Kidney (tissue), 14 donors: ENCODE data around the gene TTLL13. TPM values are rescaled to one million over a fixed set of nuclear protein-coding genes. Genes with fewer than 3 reads are reported as not detected.

Experiments used
- DNase-seq, 5 donors: peaks; one replicate each; pipeline ENCODE4 v3.0.0-alpha.2; 2013 to 2020
- FAIRE-seq: peaks from 2 replicates; lab custom pipeline; 2012; peaks lifted over from hg19 to GRCh38; lab: Jason Lieb, UNC
- H3K27ac ChIP-seq, 2 donors: one replicate each; pipeline ENCODE4 v1.7.0; 2013; ENCODE audit warnings: low read depth in 2 of 2, low read length in 2 of 2, inconsistent platforms in 1 of 2
- H3K27me3 ChIP-seq: one replicate; pipeline ENCODE4 v1.7.1; 2013; ENCODE audit warnings: low read length, inconsistent platforms; ENCODE audit not compliant: control insufficient read depth, insufficient read depth
- H3K36me3 ChIP-seq, 3 donors: one replicate each; pipeline versions ENCODE4 v1.7.0 to v1.7.1; 2013; ENCODE audit warnings: low read length in 3 of 3, control low read depth in 1 of 3, inconsistent platforms in 1 of 3; ENCODE audit not compliant: insufficient read depth in 3 of 3, control insufficient read depth in 2 of 3
- H3K4me1 ChIP-seq, 3 donors: one replicate each; pipeline versions ENCODE4 v1.7.0 to v1.7.1; 2013; ENCODE audit warnings: low read length in 3 of 3, inconsistent platforms in 1 of 3, low read depth in 1 of 3; ENCODE audit not compliant: control insufficient read depth in 2 of 3, insufficient read depth in 2 of 3
- H3K4me3 ChIP-seq, 3 donors: one replicate each; pipeline versions ENCODE4 v1.7.0 to v1.8.1; 2013; ENCODE audit warnings: low read length in 3 of 3, control low read depth in 1 of 3, inconsistent platforms in 1 of 3
- H3K9ac ChIP-seq, 3 donors: one replicate each; pipeline versions ENCODE4 v1.7.0 to v1.7.1; 2013; ENCODE audit warnings: low read length in 3 of 3, control low read depth in 1 of 3, inconsistent platforms in 1 of 3
- H3K9me3 ChIP-seq, 3 donors: one replicate each; pipeline versions ENCODE4 v1.7.0 to v1.7.1; 2013; ENCODE audit warnings: low read length in 3 of 3, control low read depth in 1 of 3, inconsistent platforms in 1 of 3; ENCODE audit not compliant: control insufficient read depth in 2 of 3, insufficient read depth in 1 of 3
- intact Hi-C: fragments of 100-400 bp; cut with DNase I; formaldehyde crosslinking; loops from one replicate; pipeline ENCODE4 v1.11.1; 2022
- polyA plus RNA-seq: library from polyadenylated mRNA; stranded (reverse); fragments of 350-450 nt; fragmentation: Illumina TruSeq; extraction: RNeasy Lipid Tissue Mini Kit (QIAGEN cat#74804); gene quantifications from one replicate; pipeline ENCODE4 v1.2.3, GENCODE V29; 2014; ENCODE audit warnings: low read depth, low replicate concordance; ENCODE audit not compliant: insufficient read depth
- total RNA-seq: library from RNA; stranded (reverse); fragmentation: NEBNext Ultra II Directional; extraction: Animal tissue kit (Norgen Biotek cat#: 25700); gene quantifications from one replicate; pipeline ENCODE4 v1.2.1, GENCODE V29; 2021
- TF ChIP-seq, protein P1 (sequence below): IDR thresholded peaks from 3 replicates; pipeline ENCODE4 v1.5.1; 2012; ENCODE audit warnings: mild to moderate bottlenecking, moderate library complexity, borderline replicate concordance; ENCODE audit not compliant: insufficient read depth; ENCODE audit errors: extremely low read depth
- donor health status: control.
- donor health status: control.
- donor health status: control.
- donor health status: control.
- donor health status: control.
- donor health status: DM: yes; HTN: yes; CAD: no.
- donor health status: Normal renal cell carcinoma (clear cell type).

Gene TTLL13
- total and polyA plus RNA-seq, 2 donors from 2014 or later: 0.54 to 0.88 TPM

DNA sequence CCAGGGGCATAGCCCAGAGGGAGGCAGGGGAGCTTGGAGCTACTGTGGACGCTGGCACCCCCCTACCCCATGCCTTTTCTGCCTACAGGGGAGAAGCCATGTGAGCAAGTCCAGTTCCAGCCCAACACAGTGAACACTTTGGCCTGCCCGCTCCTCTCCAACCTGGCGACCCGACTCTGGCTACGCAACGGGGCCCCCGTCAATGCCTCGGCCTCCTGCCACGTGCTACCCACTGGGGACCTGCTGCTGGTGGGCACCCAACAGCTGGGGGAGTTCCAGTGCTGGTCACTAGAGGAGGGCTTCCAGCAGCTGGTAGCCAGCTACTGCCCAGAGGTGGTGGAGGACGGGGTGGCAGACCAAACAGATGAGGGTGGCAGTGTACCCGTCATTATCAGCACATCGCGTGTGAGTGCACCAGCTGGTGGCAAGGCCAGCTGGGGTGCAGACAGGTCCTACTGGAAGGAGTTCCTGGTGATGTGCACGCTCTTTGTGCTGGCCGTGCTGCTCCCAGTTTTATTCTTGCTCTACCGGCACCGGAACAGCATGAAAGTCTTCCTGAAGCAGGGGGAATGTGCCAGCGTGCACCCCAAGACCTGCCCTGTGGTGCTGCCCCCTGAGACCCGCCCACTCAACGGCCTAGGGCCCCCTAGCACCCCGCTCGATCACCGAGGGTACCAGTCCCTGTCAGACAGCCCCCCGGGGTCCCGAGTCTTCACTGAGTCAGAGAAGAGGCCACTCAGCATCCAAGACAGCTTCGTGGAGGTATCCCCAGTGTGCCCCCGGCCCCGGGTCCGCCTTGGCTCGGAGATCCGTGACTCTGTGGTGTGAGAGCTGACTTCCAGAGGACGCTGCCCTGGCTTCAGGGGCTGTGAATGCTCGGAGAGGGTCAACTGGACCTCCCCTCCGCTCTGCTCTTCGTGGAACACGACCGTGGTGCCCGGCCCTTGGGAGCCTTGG lies 21.3 kb upstream of the TTLL13 start:
- intact Hi-C loops: loop anchor here (5.0 kb wide), 1 partner anchor 66 kb away; no protein-coding TSS in a partner anchor
- Histone ChIP-seq H3K9me3 (no peaks in the 10 kb centered on the region), H3K36me3 (peaks cover 4 to 37% (median 30%) of the 10 kb centered on the region in 3 donors), H3K27ac (no peak overlapping the region), H3K4me1 (peaks cover 0 to 26% (median 23%) of the 10 kb centered on the region in 3 donors), H3K9ac (no peak overlapping the region), H3K27me3 (no peaks in the 10 kb centered on the region), H3K4me3 (no peak overlapping the region)
- TF ChIP-seq, protein P1, sequence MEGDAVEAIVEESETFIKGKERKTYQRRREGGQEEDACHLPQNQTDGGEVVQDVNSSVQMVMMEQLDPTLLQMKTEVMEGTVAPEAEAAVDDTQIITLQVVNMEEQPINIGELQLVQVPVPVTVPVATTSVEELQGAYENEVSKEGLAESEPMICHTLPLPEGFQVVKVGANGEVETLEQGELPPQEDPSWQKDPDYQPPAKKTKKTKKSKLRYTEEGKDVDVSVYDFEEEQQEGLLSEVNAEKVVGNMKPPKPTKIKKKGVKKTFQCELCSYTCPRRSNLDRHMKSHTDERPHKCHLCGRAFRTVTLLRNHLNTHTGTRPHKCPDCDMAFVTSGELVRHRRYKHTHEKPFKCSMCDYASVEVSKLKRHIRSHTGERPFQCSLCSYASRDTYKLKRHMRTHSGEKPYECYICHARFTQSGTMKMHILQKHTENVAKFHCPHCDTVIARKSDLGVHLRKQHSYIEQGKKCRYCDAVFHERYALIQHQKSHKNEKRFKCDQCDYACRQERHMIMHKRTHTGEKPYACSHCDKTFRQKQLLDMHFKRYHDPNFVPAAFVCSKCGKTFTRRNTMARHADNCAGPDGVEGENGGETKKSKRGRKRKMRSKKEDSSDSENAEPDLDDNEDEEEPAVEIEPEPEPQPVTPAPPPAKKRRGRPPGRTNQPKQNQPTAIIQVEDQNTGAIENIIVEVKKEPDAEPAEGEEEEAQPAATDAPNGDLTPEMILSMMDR: no peak
- FAIRE-seq: no peak
- no peak for DNase-seq

DNA sequence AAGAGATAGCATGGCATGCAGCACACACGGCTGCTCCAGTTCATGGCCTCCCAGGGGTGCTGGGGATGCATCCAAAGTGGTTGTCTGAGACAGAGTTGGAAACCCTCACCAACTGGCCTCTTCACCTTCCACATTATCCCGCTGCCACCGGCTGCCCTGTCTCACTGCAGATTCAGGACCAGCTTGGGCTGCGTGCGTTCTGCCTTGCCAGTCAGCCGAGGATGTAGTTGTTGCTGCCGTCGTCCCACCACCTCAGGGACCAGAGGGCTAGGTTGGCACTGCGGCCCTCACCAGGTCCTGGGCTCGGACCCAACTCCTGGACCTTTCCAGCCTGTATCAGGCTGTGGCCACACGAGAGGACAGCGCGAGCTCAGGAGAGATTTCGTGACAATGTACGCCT lies 20.4 kb upstream of the TTLL13 start:
- H3K36me3 ChIP-seq: peaks cover 2 to 37% (median 25%) of the 10 kb centered on the region in 3 donors
- TF ChIP-seq, protein P1: no peak
- no peak overlapping the region for H3K4me3 ChIP-seq

DNA sequence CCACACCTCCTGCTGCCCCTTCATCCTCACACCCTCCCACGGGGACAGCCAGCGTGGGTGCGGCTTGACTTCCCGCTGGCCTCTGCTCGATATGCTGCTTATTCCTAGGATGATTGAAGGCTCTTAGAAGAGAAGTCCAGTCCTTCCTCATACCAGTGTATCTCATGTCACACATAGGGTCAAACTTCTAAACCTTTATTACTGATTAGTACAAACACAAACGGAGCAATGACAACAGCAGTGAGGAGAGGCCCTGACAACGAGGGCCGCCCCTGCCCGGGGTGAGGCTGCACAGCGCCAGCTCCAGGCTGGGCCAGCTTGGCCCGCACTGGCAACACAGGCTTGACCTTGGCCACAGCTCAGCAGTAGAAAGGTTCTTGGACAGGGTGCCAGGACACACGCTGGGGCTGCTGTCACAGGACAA lies 19.3 kb upstream of the TTLL13 start:
- intact Hi-C loops: no loop called here
- FAIRE-seq (no peak), DNase-seq (no peak)
- H3K9ac ChIP-seq: peak overlapping the region in 1 of 3 donors; percentile 23
- H3K27ac ChIP-seq: no peak overlapping the region
- peaks cover 0 to 33% (median 23%) of the 10 kb centered on the region in 3 donors for H3K4me1 ChIP-seq
- H3K9me3 ChIP-seq: no peaks in the 10 kb centered on the region
- no peaks in the 10 kb centered on the region for H3K27me3 ChIP-seq
- H3K36me3 ChIP-seq: peaks cover 2 to 33% (median 16%) of the 10 kb centered on the region in 3 donors
- H3K4me3 ChIP-seq: no peak overlapping the region
- TF ChIP-seq, protein P1: no peak

More for the DNA sequence above, 20.4 kb upstream of the TTLL13 start:
- intact Hi-C loops: loop anchor here (5.0 kb wide), 1 partner anchor 67 kb away; no protein-coding TSS in a partner anchor
- H3K9ac ChIP-seq: no peak overlapping the region
- H3K27ac ChIP-seq: no peak overlapping the region
- no peak for FAIRE-seq
- H3K27me3 ChIP-seq: no peaks in the 10 kb centered on the region
- peaks cover 0 to 26% (median 23%) of the 10 kb centered on the region in 3 donors for H3K4me1 ChIP-seq
- H3K9me3 ChIP-seq: no peaks in the 10 kb centered on the region
- DNase-seq: no peak
